SK-N-SH (cell line): ENCODE measurements around the gene IGF2R. TPM values are rescaled to one million over a fixed set of nuclear protein-coding genes. Genes with fewer than 3 reads are reported as not detected.

Source experiments
- CTCF ChIA-PET: fragments of 300-600, 350-600 bp; formaldehyde crosslinking; extraction: SDS; loops from one replicate; lab custom pipeline; 2021; lab: Yijun Ruan, JAX
- POLR2A ChIA-PET: fragments of 350-600 bp; sonication (Branson Sonifier 250); formaldehyde crosslinking; extraction: SDS; loops from one replicate; lab custom pipeline; 2020; ENCODE audit warnings: antibody characterized with exemption, inconsistent platforms; lab: Yijun Ruan, JAX
- DNase-seq: peaks from one replicate; pipeline ENCODE4 v3.0.0; 2012
- H2AFZ ChIP-seq: fragments of 200-600 bp; sonication (generic); 2 replicates; pipeline ENCODE4 v1.8.1; 2016; ENCODE audit warnings: antibody characterized with exemption, mild to moderate bottlenecking, low read depth
- H3F3A ChIP-seq: fragments of 200-600 bp; sonication (generic); replicated peaks from 2 replicates; pipeline ENCODE3; 2016; ENCODE audit warnings: antibody characterized with exemption, mild to moderate bottlenecking; ENCODE audit not compliant: insufficient read depth
- H3K27ac ChIP-seq, 2 experiments: fragments of 200-500 bp in 1 of 2; fragments of 200-600 bp in 1 of 2; sonication (Bioruptor generic) in 1 of 2; sonication (generic), shearing (Covaris generic) in 1 of 2; 2 replicates each; pipeline versions ENCODE4 v1.5.1 to v1.6.1; 2014 to 2016; ENCODE audit warnings: low read depth in 2 of 2, inconsistent platforms in 1 of 2, low read length in 1 of 2, mild to moderate bottlenecking in 1 of 2, mixed read lengths in 1 of 2
- H3K27me3 ChIP-seq: fragments of 200-600 bp; sonication (generic), shearing (Covaris generic); 2 replicates; pipeline ENCODE4 v1.6.1; 2016; ENCODE audit warnings: mixed run types; ENCODE audit not compliant: insufficient read depth
- H3K36me3 ChIP-seq, 2 experiments: fragments of 200-500 bp in 1 of 2; fragments of 200-600 bp in 1 of 2; sonication (Bioruptor generic) in 1 of 2; sonication (generic) in 1 of 2; replicated peaks in 1 of 2; 2 replicates each; pipeline versions ENCODE3 to v1.5.1; 2014 to 2016; ENCODE audit warnings: low read length in 1 of 2, mild to moderate bottlenecking in 1 of 2; ENCODE audit not compliant: insufficient read depth in 2 of 2, control insufficient read depth in 1 of 2
- H3K4me1 ChIP-seq, 2 experiments: fragments of 200-500 bp in 1 of 2; fragments of 200-600 bp in 1 of 2; sonication (Bioruptor generic) in 1 of 2; sonication (generic), shearing (Covaris generic) in 1 of 2; 2 replicates each; pipeline versions ENCODE4 v1.5.1 to v1.6.1; 2014 to 2016; ENCODE audit warnings: low read depth in 1 of 2, low read length in 1 of 2, mixed run types in 1 of 2; ENCODE audit not compliant: insufficient read depth in 2 of 2, control insufficient read depth in 1 of 2
- H3K4me2 ChIP-seq: fragments of 200-600 bp; sonication (generic), shearing (Covaris generic); 2 replicates; pipeline ENCODE4 v1.6.1; 2017; ENCODE audit warnings: mixed run types
- H3K4me3 ChIP-seq, 2 experiments: fragments of 200-500 bp in 1 of 2; fragments of 200-600 bp in 1 of 2; sonication (Bioruptor generic) in 1 of 2; sonication (generic), shearing (Covaris generic) in 1 of 2; 2 replicates each; pipeline versions ENCODE4 v1.5.1 to v1.8.1; 2014 to 2016; ENCODE audit warnings: low read depth in 2 of 2, inconsistent platforms in 1 of 2, low read length in 1 of 2, mild to moderate bottlenecking in 1 of 2, mixed read lengths in 1 of 2, moderate library complexity in 1 of 2
- H3K79me2 ChIP-seq: fragments of 200-600 bp; sonication (generic); 2 replicates; pipeline ENCODE4 v1.8.1; 2017; ENCODE audit warnings: mild to moderate bottlenecking; ENCODE audit not compliant: insufficient read depth
- H3K9ac ChIP-seq: fragments of 200-600 bp; sonication (generic); 2 replicates; pipeline ENCODE4 v1.6.1; 2017; ENCODE audit warnings: mixed run types
- H3K9me2 ChIP-seq: fragments of 200-600 bp; sonication (generic); 2 replicates; pipeline ENCODE4 v1.6.1; 2017; ENCODE audit warnings: mixed run types
- H3K9me3 ChIP-seq: fragments of 200-600 bp; sonication (generic); 2 replicates; pipeline ENCODE4 v1.6.1; 2017; ENCODE audit warnings: mixed run types, mild to moderate bottlenecking, moderate library complexity
- H4K20me1 ChIP-seq: fragments of 200-600 bp; sonication (generic); 2 replicates; pipeline ENCODE4 v1.6.1; 2017; ENCODE audit warnings: mild to moderate bottlenecking, mixed run types; ENCODE audit not compliant: insufficient read depth
- CHD2 ChIP-seq: fragments of 150-350 bp; IDR thresholded peaks from 2 replicates; pipeline ENCODE4 v1.6.1; 2018; ENCODE audit warnings: low read length; ENCODE audit not compliant: partially characterized antibody
- ELF1 ChIP-seq: IDR thresholded peaks from 2 replicates; pipeline ENCODE4 v1.4.0; 2012
- EP300 ChIP-seq, 2 experiments: IDR thresholded peaks; 2 replicates each; pipeline versions ENCODE4 v1.4.0 to v1.6.1; 2012; ENCODE audit warnings: borderline replicate concordance in 1 of 2, low read depth in 1 of 2, low read length in 1 of 2
- EZH2phosphoT487 ChIP-seq: fragments of 200-600 bp; sonication (generic); IDR thresholded peaks from 2 replicates; pipeline ENCODE4 v1.6.1; 2017; ENCODE audit warnings: low read depth, mixed run types, mild to moderate bottlenecking, antibody characterized with exemption, moderate library complexity, borderline replicate concordance
- FOSL2 ChIP-seq: IDR thresholded peaks from 2 replicates; pipeline ENCODE4 v1.4.0; 2012; ENCODE audit warnings: low read depth, mild to moderate bottlenecking, moderate library complexity, borderline replicate concordance
- FOXJ3 ChIP-seq: sonication (generic); formaldehyde crosslinking; IDR thresholded peaks from 2 replicates; pipeline ENCODE4 v1.5.1; 2020; ENCODE audit warnings: mild to moderate bottlenecking, missing genetic modification reagents
- FOXM1 ChIP-seq: IDR thresholded peaks from 2 replicates; pipeline ENCODE4 v1.4.0; 2012; ENCODE audit warnings: low read depth, mild to moderate bottlenecking
- GABPA ChIP-seq: IDR thresholded peaks from 2 replicates; pipeline ENCODE4 v1.4.0; 2012; ENCODE audit warnings: low read depth, mild to moderate bottlenecking
- IRF3 ChIP-seq: fragments of 150-350 bp; IDR thresholded peaks from 2 replicates; pipeline ENCODE4 v1.6.1; 2016; ENCODE audit warnings: mild to moderate bottlenecking, low read depth, low read length
- MAX ChIP-seq: IDR thresholded peaks from 2 replicates; pipeline ENCODE4 v1.4.0; 2012; ENCODE audit warnings: low read depth
- MEF2A ChIP-seq: IDR thresholded peaks from 2 replicates; pipeline ENCODE4 v1.4.0; 2012; ENCODE audit warnings: low read depth, borderline replicate concordance
- MXI1 ChIP-seq: IDR thresholded peaks from 2 replicates; pipeline ENCODE4 v1.6.1; 2012; ENCODE audit warnings: mild to moderate bottlenecking, low read depth, low read length, improper control_type of control experiment
- NFIC ChIP-seq: IDR thresholded peaks from 2 replicates; pipeline ENCODE4 v1.4.0; 2012; ENCODE audit warnings: borderline replicate concordance
- NRF1 ChIP-seq: IDR thresholded peaks from 2 replicates; pipeline ENCODE4 v1.6.1; 2012; ENCODE audit warnings: low read depth, mild to moderate bottlenecking, low read length
- RCOR1 ChIP-seq: fragments of 150-350 bp; IDR thresholded peaks from 2 replicates; pipeline ENCODE4 v1.6.1; 2017; ENCODE audit warnings: antibody characterized with exemption, low read length
- REST ChIP-seq: IDR thresholded peaks from 2 replicates; pipeline ENCODE4 v1.6.1; 2012; ENCODE audit warnings: mild to moderate bottlenecking, low read depth, low read length, moderate library complexity
- RFX5 ChIP-seq: IDR thresholded peaks from 2 replicates; pipeline ENCODE4 v1.6.1; 2012; ENCODE audit warnings: mild to moderate bottlenecking, improper control_type of control experiment, low read length
- SIN3A ChIP-seq: IDR thresholded peaks from 2 replicates; pipeline ENCODE4 v1.6.1; 2012; ENCODE audit warnings: low read depth, mild to moderate bottlenecking, low read length, moderate library complexity, borderline replicate concordance
- SMC3 ChIP-seq: IDR thresholded peaks from 2 replicates; pipeline ENCODE4 v1.6.1; 2012; ENCODE audit warnings: low read depth, low read length, improper control_type of control experiment
- TAF1 ChIP-seq: IDR thresholded peaks from 2 replicates; pipeline ENCODE4 v1.6.1; 2012; ENCODE audit warnings: low read depth, mild to moderate bottlenecking, low read length, moderate library complexity, borderline replicate concordance
- TCF12 ChIP-seq: IDR thresholded peaks from 2 replicates; pipeline ENCODE4 v1.4.0; 2012
- USF1 ChIP-seq: IDR thresholded peaks from 2 replicates; pipeline ENCODE4 v1.4.0; 2012; ENCODE audit warnings: low read depth, borderline replicate concordance
- YY1 ChIP-seq: IDR thresholded peaks from 2 replicates; pipeline ENCODE4 v1.4.0; 2012; ENCODE audit warnings: low read depth, mild to moderate bottlenecking
- WGBS: methylation state at CpG from one replicate; pipeline ENCODE4 v1.1.6; 2017; ENCODE audit warnings: low lambda C conversion rate; 5-methylcytosine and 5-hydroxymethylcytosine counted together
- polyA plus RNA-seq, 3 experiments: library from polyadenylated mRNA; depleted of rRNA; stranded (reverse); fragments of >200 nt; gene quantifications; 2 replicates each; pipeline ENCODE4 v1.2.3, GENCODE V29; 2012

Gene IGF2R
- polyA plus RNA-seq, 1 of the 3 experiments (the other 2 are of a cell fraction): 45.0 TPM

- Histone ChIP-seq H3K4me2 (no peak overlapping the region), H3K4me3 (no peak overlapping the region), H3K27ac (peak overlapping the region in 1 of 2 experiments; percentile 16; a peak in 1 of 4 replicates), H4K20me1 (peaks cover 97% of the 10 kb centered on the region), H3K27me3 (no peaks in the 10 kb centered on the region), H3K36me3 (no peaks in the 10 kb centered on the region), H3K9ac (no peak overlapping the region), H2AFZ (no peak overlapping the region), H3K9me3 (no peaks in the 10 kb centered on the region), H3K79me2 (peaks cover 98% of the 10 kb centered on the region), H3K9me2 (no peaks in the 10 kb centered on the region; the same call in 1 of the 2 replicates), H3K4me1 (peaks cover 44 to 55% of the 10 kb centered on the region in 2 experiments), H3F3A (peaks cover 8% of the 10 kb centered on the region)
- CTCF ChIA-PET: interaction anchor here (1.8 kb wide), 1 partner anchor 8 kb away, joined by 5 read pairs; the partner anchor contains the start of gene IGF2R
- TF ChIP-seq EZH2phosphoT487: no peak
- TF ChIP-seq ELF1: no peak
- no peak for TF ChIP-seq RFX5
- no peak for TF ChIP-seq SMC3
- no peak for TF ChIP-seq TAF1
- TF ChIP-seq FOXJ3 (CRISPR knock-in tag): no peak
- TF ChIP-seq MEF2A: no peak
- no peak for TF ChIP-seq TCF12
- no peak for TF ChIP-seq FOXM1
- no peak for TF ChIP-seq EP300 (IDR thresholded peaks at IDR 0.05; ENCODE audit: borderline replicate concordance in 1 of 2, low read depth in 1 of 2, low read length in 1 of 2)
- POLR2A ChIA-PET: no interaction called here
- no peak for DNase-seq
- 87% methylated on average over 10 of the region's 14 CpGs for WGBS
Observed at GRCh38 chr6:159977255-159977903, 8.5 kb downstream of the IGF2R start.

- H4K20me1 ChIP-seq: peaks cover 97% of the 10 kb centered on the region
- peaks cover 8% of the 10 kb centered on the region for H3F3A ChIP-seq
- H3K9me3 ChIP-seq: no peaks in the 10 kb centered on the region
- peaks cover 97% of the 10 kb centered on the region for H3K79me2 ChIP-seq
- no peaks in the 10 kb centered on the region; the same call in 1 of the 2 replicates for H3K9me2 ChIP-seq
- DNase-seq: no peak
- H3K4me3 ChIP-seq: no peak overlapping the region
- ChIA-PET CTCF (interaction anchor here (1.8 kb wide), 1 partner anchor 8 kb away, joined by 5 read pairs; the partner anchor contains the start of gene IGF2R), POLR2A (no interaction called here)
- H3K9ac ChIP-seq: no peak overlapping the region
- no peaks in the 10 kb centered on the region for H3K27me3 ChIP-seq
- H3K4me2 ChIP-seq: no peak overlapping the region
- no peaks in the 10 kb centered on the region for H3K36me3 ChIP-seq
- no peak overlapping the region; a peak in 1 of 4 replicates for H3K27ac ChIP-seq
- WGBS: 88% methylated on average over 7 of the region's 8 CpGs
- peaks cover 40 to 57% of the 10 kb centered on the region in 2 experiments for H3K4me1 ChIP-seq
- no peak for TF ChIP-seq ELF1
- no peak for TF ChIP-seq NRF1
- TF ChIP-seq MXI1: no peak
- TF ChIP-seq GABPA: no peak
- TF ChIP-seq RCOR1: no peak
- no peak for TF ChIP-seq SIN3A
- no peak for TF ChIP-seq SMC3
- TF ChIP-seq IRF3: no peak
- no peak for TF ChIP-seq YY1
- no peak for TF ChIP-seq FOSL2
- TF ChIP-seq TCF12: no peak
- no peak for TF ChIP-seq USF1
- TF ChIP-seq EP300 (IDR thresholded peaks at IDR 0.05; ENCODE audit: borderline replicate concordance in 1 of 2, low read depth in 1 of 2, low read length in 1 of 2): no peak
- no peak for TF ChIP-seq NFIC
- no peak for TF ChIP-seq FOXM1
- TF ChIP-seq MAX: no peak
- no peak for TF ChIP-seq CHD2
- no peak for TF ChIP-seq REST
- TF ChIP-seq MEF2A: no peak
- H2AFZ ChIP-seq: no peak overlapping the region
Observed at GRCh38 chr6:159977904-159978268, 9.0 kb downstream of the IGF2R start.
